Activated CD4-positive, CD25-positive, alpha-beta regulatory T cell treated with anti-CD3 and anti-CD28 coated beads, Interleukin-2, amount 50 U/mL, for 24 hours (primary cell): Measurements from ENCODE around the gene ETV7.

Source experiments
- ATAC-seq, 2 donors: fragments of 150-1000 bp; cut with Tn5 transposase; one replicate each; pipeline ENCODE4 v1.10.0; 2021; ENCODE audit warnings: mild to moderate bottlenecking in 1 of 2, moderate library complexity in 1 of 2

Gene ETV7

DNA sequence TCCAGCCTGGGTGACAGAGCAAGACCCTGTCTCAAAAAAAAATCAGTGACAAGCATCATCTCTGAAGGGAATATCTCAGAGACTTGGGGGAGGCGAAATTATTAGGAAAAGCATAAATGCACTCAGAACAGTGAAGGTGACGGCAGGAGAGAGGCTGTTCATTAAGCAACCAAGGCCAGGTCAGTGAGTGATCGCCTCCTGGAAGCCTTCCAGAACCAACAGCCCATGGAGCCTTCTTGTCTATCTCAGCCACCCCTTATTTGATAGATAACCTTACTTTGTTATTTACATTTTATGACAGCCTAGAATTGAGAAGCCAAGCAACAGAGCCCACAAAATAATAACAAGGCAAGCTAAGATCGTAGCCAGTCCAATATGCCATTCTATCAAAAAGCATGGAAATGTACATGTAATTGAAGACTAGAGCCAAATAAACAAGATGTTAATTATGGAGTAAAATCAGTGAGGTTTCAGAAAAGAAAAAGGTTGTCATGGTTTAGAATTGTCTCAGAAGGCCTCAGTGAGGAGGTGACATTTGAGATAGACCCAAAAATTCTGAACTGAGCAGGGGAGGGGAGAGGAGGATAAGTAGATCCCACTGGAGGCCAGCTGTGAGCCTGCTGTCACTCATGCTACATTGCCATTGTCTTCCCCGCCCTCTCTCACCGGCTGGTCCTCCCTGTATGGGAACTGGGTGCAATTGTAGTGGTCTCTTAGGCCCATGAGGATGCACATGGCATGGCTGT is 68.6 kb downstream of the ETV7 start:
- no peak for ATAC-seq

- no peak for ATAC-seq
Observed at GRCh38 chr6:36317623-36318022, 69.8 kb downstream of the ETV7 start.
